ENCODE data around the gene ATG10. TPM values are rescaled to one million over a fixed set of nuclear protein-coding genes. Genes with fewer than 3 reads are reported as not detected.

The ATG10 gene
- total RNA-seq, 1 donor from 2014 or later: 14.8 TPM

DNA sequence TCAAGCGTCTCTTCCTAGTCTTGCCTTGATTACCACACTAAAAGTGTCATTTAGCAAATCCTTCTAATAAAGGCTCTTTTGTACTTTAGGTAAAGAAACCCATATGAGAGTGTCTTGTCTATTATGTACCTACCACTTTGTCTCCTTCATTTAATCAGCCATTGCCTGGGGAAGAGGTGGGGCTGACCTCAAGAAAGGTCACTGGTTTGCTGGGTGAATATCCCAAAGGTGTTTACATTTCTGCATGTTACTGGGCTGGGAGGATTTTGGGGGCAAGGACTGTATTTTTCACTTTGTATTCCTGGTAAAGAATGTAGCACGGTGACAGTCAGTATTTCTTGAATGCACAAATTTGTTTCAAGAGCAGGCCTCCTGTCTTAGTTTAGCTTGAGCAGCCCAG, 318.2 kb downstream of the ATG10 start:
- Mint-ChIP-seq H3K4me1 (peaks cover 9% of the 10 kb centered on the region), H3K9me3 (no peaks in the 10 kb centered on the region), H3K27ac (no peak overlapping the region), H3K27me3 (ENCODE audit: low read depth) (no peaks in the 10 kb centered on the region), H3K4me3 (no peak overlapping the region), H3K36me3 (no peaks in the 10 kb centered on the region)
- TF ChIP-seq, protein P1, sequence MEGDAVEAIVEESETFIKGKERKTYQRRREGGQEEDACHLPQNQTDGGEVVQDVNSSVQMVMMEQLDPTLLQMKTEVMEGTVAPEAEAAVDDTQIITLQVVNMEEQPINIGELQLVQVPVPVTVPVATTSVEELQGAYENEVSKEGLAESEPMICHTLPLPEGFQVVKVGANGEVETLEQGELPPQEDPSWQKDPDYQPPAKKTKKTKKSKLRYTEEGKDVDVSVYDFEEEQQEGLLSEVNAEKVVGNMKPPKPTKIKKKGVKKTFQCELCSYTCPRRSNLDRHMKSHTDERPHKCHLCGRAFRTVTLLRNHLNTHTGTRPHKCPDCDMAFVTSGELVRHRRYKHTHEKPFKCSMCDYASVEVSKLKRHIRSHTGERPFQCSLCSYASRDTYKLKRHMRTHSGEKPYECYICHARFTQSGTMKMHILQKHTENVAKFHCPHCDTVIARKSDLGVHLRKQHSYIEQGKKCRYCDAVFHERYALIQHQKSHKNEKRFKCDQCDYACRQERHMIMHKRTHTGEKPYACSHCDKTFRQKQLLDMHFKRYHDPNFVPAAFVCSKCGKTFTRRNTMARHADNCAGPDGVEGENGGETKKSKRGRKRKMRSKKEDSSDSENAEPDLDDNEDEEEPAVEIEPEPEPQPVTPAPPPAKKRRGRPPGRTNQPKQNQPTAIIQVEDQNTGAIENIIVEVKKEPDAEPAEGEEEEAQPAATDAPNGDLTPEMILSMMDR (IDR thresholded peaks at IDR 0.05; ENCODE audit: unreplicated experiment): no peak
- no peak for DNase-seq (ENCODE audit: low spot score in 2 of 2, unreplicated experiment in 2 of 2)

GRCh38 chr5:82290908-82291307, 319.1 kb downstream of the ATG10 start:
- DNase-seq (ENCODE audit: low spot score in 2 of 2, unreplicated experiment in 2 of 2): no peak
- Mint-ChIP-seq H3K27me3 (ENCODE audit: low read depth) (no peaks in the 10 kb centered on the region), H3K27ac (no peak overlapping the region), H3K4me1 (peaks cover 9% of the 10 kb centered on the region), H3K4me3 (no peak overlapping the region), H3K9me3 (no peaks in the 10 kb centered on the region), H3K36me3 (no peaks in the 10 kb centered on the region)
- TF ChIP-seq, protein P1 (IDR thresholded peaks at IDR 0.05; ENCODE audit: unreplicated experiment): no peak

DNA sequence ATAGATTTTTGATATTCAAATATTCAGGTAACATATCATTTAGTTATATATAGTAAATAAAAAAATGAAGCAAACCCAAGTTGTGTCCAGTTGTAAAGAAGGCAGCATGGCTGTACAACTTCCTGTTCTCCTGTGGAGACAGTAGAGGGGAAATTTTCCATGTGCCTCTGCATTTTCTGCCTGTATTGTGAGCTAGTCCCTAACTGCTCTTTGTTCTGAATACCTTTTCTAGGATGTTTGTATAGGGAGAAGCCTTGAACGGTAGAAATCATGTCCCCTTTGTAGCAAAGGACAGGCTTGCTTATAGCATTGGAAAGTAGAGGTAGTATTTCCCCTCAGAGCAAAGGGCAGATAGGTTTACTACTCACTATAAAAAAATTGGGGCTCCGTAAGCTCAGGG, 319.6 kb downstream of the ATG10 start:
- Mint-ChIP-seq H3K4me1 (peaks cover 9% of the 10 kb centered on the region), H3K27ac (no peak overlapping the region), H3K9me3 (no peaks in the 10 kb centered on the region), H3K36me3 (no peaks in the 10 kb centered on the region), H3K27me3 (ENCODE audit: low read depth) (no peaks in the 10 kb centered on the region), H3K4me3 (no peak overlapping the region)
- TF ChIP-seq, protein P1 (IDR thresholded peaks at IDR 0.05; ENCODE audit: unreplicated experiment): no peak
- DNase-seq (ENCODE audit: low spot score in 2 of 2, unreplicated experiment in 2 of 2): no peak

DNA sequence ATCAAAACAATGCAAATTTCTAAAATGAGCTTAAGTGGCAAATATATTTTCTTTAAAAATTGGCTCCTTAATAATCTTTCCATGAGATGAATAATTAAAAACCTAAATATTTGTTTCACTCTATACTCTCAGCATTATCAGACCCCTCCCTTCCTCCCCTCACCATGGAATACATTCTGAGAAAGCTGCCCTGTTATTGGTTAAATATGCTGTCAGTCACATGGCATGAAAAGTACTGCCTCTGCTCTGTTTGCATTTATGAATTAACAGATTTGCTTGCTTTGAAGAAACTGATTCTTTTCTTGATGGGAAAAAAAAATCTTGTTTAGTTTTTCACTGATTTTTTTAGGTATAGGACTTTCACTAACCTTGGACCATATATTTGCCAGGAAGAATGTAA, 323.3 kb downstream of the ATG10 start:
- no peaks in the 10 kb centered on the region for H3K27me3 Mint-ChIP-seq (ENCODE audit: low read depth)
- no peak overlapping the region for H3K27ac Mint-ChIP-seq
- TF ChIP-seq, protein P1 (IDR thresholded peaks at IDR 0.05; ENCODE audit: unreplicated experiment): no peak
- no peak overlapping the region for H3K4me3 Mint-ChIP-seq
- peaks cover 6% of the 10 kb centered on the region for H3K4me1 Mint-ChIP-seq
- H3K36me3 Mint-ChIP-seq: peaks cover 3% of the 10 kb centered on the region
- DNase-seq (ENCODE audit: low spot score in 2 of 2, unreplicated experiment in 2 of 2): no peak
- peaks cover 4% of the 10 kb centered on the region for H3K9me3 Mint-ChIP-seq

GRCh38 chr5:82295959-82296531, 324.2 kb downstream of the ATG10 start:
- Mint-ChIP-seq H3K4me3 (no peak overlapping the region), H3K4me1 (peaks cover 4% of the 10 kb centered on the region), H3K9me3 (peaks cover 4% of the 10 kb centered on the region), H3K27me3 (ENCODE audit: low read depth) (no peaks in the 10 kb centered on the region), H3K36me3 (peaks cover 3% of the 10 kb centered on the region), H3K27ac (no peak overlapping the region)
- DNase-seq (ENCODE audit: low spot score in 2 of 2, unreplicated experiment in 2 of 2): no peak
- TF ChIP-seq, protein P1 (IDR thresholded peaks at IDR 0.05; ENCODE audit: unreplicated experiment): no peak

DNA sequence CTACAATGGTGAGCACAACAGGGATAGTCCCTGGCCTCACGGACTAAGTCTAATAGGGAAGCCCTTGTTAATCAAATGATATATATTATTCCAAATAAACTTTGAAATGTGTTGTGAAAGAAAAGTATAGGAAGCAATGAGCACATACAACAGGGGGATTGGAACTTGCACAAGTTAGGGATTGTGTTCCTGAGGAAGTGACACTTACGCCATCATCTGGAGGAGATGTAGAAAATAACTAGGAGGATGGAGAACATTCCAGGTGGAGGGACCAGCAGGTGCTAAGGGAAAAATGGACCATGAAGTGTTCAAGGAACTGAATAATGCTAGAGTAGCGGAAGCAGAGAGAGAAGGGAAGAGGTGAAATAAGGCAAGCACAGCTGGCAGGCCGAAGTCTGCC, 325.1 kb downstream of the ATG10 start:
- H3K36me3 Mint-ChIP-seq: peaks cover 3% of the 10 kb centered on the region
- no peak for DNase-seq (ENCODE audit: low spot score in 2 of 2, unreplicated experiment in 2 of 2)
- H3K27ac Mint-ChIP-seq: no peak overlapping the region
- H3K9me3 Mint-ChIP-seq: peaks cover 4% of the 10 kb centered on the region
- no peaks in the 10 kb centered on the region for H3K27me3 Mint-ChIP-seq (ENCODE audit: low read depth)
- no peak overlapping the region for H3K4me3 Mint-ChIP-seq
- peaks cover 4% of the 10 kb centered on the region for H3K4me1 Mint-ChIP-seq
- TF ChIP-seq, protein P1 (IDR thresholded peaks at IDR 0.05; ENCODE audit: unreplicated experiment): no peak

All from mesothelial cell of epicardium (in vitro differentiated cells).